Kidney capillary endothelial cell (primary cell): ENCODE results near the gene CKAP2L.

ENCODE experiments used
- DNase-seq: peaks from one replicate; pipeline ENCODE4 v3.0.0-alpha.2; 2018; ENCODE audit warnings: low spot score

Gene CKAP2L, protein sequence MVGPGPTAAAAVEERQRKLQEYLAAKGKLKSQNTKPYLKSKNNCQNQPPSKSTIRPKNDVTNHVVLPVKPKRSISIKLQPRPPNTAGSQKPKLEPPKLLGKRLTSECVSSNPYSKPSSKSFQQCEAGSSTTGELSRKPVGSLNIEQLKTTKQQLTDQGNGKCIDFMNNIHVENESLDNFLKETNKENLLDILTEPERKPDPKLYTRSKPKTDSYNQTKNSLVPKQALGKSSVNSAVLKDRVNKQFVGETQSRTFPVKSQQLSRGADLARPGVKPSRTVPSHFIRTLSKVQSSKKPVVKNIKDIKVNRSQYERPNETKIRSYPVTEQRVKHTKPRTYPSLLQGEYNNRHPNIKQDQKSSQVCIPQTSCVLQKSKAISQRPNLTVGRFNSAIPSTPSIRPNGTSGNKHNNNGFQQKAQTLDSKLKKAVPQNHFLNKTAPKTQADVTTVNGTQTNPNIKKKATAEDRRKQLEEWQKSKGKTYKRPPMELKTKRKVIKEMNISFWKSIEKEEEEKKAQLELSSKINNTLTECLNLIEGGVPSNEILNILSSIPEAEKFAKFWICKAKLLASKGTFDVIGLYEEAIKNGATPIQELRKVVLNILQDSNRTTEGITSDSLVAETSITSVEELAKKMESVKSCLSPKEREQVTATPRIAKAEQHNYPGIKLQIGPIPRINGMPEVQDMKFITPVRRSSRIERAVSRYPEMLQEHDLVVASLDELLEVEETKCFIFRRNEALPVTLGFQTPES

GRCh38 chr2:112764071-112765044, at the start of gene CKAP2L:
Gene CKAP2L (minus strand): TSS chr2:112764609. CDS start chr2:112764598, 11 bp downstream.
- peak; percentile 95 for DNase-seq

- no peak for DNase-seq
Observed at GRCh38 chr2:112813280-112813966, 49.0 kb upstream of the CKAP2L start.

DNA sequence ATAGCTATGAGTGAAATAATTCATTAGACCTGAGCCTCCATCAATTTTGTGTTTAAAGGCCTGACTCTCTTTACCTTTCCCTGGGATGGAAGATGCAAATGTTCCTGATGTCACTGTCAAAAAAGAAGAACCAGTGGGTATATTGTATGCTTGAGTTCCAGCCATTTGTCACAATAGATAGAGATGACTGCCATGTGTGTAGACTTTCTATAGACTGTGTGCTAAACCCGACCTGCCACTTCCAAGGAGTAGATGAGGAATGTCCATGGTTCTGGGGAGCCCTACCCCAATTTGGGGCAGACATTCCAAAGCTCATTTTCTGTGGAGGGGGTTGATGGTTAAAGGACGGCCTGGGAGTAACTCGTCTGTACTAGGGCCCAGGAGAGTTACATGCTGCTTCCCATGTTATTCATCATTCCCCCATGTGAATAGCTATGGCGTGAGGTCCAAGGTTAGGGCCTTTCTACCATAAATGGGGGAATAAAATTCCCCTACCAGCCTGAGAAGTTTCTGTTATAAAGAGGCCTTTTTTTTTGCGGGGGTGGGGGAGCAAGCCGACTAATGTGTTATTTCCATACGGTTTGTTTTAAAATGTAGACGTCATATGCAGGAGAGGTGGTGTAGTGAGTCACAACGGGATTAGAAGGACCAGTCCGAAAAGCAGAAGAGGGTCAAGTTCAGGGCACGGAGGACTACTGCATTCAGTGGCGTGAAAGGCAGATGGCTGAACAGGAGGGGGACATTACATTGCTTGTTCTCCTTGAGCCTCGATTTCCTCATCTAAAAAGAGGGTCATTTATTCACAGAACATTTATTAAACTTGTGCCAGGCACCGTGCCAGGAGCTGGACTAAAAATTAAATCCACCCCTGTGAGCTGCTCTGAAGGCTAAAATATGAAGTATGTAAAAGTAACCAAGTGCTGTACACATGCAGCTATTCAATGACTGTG, 48.2 kb upstream of the CKAP2L start:
- no peak for DNase-seq

DNA sequence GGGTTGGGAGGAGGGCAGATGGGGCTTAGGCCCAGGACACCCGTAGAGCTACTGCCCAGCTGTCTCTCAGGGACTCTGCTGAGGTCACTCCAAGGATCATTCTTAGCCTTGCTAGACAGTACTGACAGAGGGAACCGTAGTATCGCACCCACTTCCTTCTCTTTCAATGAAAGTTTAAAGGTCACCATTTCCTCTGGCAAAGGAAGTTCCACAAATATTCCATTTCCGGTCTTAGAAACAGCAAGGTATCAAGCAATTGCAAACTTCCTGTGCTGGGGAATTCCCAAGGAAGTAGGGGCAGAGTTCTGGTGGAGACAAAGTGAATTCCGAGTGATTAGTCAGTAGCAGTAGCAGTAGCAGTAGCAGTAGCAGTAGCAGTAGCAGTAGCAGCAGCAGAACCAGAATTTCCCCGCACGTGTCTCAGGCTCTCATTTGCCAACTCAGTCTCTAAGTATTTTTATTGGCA, 47.5 kb upstream of the CKAP2L start:
- DNase-seq = peak; percentile 99

DNA sequence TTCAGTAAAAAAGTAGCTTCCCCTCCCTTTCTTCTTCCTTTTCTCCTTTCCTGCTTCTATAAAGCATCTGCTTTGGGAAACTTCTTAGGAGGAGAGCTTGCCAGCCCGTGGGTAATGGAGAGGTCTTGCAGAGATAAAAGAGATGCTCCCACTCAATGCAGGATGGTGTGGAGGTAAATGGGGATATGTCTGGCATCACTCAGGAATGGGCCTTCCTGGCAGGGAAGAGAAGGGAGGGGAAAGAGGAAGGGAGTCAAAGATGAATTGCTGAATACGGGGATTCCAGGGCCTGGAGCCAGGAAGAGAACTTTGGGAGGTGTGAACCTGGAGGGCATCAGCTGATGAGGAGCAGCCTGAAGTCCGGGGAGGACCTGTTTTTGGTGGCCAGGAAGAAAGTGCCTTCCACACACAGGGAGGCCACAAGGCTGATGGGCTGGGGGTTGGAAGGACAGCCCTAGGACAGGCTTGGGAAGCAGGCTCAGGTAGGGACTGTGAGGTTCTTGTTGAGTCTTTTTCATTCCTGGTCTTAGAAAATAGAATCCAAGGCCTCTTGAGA, 46.9 kb upstream of the CKAP2L start:
- no peak for DNase-seq

GRCh38 chr2:112809112-112809511, 44.7 kb upstream of the CKAP2L start:
- DNase-seq = no peak

- no peak for DNase-seq
Observed at GRCh38 chr2:112807233-112807807, 42.9 kb upstream of the CKAP2L start.

DNA sequence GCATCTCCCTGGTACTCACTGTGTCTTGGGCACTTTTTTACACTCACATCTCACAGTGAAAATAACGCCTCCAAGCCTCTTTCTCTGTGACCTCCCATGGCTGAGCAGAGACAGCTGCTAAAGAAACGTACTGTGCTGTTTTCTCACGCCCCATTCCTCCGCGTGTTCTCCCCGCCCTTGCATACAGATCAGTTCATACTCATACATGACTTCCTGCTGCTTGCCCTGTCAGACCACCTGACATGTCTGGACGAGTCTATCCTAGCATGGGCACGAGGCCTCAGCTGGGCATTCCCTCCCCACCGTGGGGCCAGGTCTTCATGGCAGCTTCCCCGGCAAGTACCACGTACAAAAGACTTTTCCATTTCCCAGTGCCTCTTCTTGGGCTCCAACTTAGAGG, 41.1 kb upstream of the CKAP2L start:
- no peak for DNase-seq

- DNase-seq = no peak
Observed at GRCh38 chr2:112803691-112804521, 39.5 kb upstream of the CKAP2L start.

DNA sequence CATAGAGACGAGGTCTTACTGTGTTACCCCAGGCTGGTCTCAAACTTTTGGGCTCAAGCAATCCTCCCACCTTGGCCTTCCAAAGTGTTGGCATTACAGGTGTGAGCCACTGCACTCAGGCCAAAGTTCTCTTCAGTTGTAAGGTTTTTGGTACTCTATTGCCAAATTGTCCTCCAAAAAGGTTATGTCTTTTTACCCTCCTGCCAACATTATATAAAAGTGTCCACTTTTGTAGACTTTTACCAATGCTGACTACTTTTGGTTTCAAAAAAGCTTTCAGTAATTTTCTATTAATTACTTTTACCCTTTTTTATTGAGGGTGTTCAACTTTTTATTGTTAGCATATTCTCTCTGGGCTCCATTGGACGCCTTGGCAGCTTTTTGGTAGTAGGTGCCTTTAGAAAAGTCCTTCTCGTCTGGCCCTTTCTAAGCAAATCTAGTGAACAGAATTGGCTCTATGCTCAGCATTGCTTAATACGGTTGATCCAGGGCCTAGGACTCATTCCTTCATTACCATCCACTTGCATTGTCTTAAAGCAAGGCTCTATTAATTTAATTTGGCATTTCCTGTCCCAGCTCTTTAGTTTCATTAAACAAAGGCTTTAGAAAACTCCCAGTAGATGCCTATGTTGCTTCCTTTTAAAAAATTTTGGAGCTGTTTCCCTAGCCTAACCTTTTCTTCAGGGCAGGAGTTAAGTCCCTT, 36.6 kb upstream of the CKAP2L start:
- no peak for DNase-seq

DNA sequence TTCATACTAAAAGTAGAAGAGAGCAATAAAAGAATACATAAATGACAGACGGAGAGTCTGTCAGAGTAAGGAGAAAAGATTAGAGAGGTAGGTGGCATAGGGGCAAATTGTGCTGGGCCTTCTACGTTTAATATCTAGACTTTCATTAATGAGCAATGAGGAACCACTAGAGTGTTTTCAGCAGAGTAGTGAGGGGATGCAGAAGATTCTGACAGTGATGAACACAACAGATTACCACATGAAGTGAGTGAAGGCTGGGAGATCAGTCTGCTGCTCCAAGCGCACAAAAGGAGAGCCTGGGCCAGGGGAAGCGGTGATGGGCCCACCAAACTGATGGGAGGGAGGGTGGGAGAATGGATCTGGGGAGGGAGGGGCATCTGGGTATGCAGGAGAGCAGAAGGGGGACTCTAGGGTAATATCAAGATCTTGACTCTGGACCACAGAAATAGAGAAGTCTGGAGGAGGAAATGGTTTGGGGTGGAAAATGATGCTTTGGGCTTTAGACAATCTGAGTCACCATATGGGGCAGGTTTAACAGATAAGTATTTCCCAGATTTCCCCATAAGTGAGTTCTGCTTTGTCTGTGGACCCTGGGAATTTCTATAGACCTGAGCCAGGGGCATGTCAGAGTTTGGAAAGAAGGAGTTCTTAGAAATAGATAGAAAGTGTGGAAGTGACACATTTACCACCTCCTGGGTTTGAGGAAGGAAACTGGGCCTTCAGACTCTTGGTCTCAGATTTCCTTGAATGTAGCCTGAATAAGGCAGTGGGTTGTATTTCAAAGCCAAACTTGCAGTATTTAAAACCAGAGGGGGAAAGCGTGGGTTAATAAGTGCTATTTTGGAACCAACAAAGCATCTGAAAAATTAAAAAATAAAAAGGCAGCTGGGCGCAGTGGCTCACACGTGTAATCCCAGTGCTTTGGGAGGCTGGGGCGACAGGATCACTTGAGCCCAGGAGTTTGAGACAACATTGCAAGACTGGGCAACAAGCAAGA, 34.9 kb upstream of the CKAP2L start:
- DNase-seq = no peak

- DNase-seq = no peak
Observed at GRCh38 chr2:112796486-112796885, 32.1 kb upstream of the CKAP2L start.

DNA sequence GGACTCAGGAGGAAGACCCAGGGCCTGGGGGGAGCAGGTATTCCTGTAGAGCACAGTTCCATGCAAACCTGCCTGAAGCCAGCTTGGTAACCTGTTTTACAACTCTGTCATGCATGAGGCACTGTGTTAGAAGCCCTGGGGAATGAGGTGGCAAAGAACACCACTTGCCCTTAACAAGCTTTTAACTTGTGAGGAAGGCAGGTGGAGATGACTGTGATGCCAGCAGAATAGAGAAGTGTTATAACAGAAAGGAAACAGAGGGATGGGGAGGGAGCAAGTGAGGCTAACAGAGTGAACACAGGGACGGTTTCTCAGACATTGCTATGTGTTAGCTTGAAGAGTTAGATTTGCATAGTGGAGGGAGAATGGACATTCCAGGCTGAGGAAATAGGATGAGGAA, 31.4 kb upstream of the CKAP2L start:
- DNase-seq = no peak

DNA sequence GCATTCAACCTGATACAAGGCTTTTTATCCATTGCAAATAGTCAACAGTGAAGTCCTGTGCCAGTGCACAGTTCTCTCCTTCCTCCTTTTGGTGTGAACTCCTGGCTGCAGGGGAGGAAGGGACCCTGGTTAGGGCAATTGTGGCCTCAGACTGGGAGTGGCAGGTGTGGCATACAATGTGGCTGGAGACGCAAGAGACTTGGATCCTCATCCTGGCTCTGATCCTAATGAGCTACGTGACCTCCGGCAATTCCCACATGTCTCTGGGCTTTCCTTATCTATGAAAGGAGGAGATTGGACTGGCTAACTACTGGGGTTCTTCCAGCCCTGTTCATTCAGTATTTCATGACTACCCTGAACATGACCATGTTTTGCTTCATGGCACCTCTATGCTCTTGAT, 30.4 kb upstream of the CKAP2L start:
- DNase-seq = no peak

GRCh38 chr2:112794131-112794733, 29.8 kb upstream of the CKAP2L start:
- peak; percentile 65 for DNase-seq

DNA sequence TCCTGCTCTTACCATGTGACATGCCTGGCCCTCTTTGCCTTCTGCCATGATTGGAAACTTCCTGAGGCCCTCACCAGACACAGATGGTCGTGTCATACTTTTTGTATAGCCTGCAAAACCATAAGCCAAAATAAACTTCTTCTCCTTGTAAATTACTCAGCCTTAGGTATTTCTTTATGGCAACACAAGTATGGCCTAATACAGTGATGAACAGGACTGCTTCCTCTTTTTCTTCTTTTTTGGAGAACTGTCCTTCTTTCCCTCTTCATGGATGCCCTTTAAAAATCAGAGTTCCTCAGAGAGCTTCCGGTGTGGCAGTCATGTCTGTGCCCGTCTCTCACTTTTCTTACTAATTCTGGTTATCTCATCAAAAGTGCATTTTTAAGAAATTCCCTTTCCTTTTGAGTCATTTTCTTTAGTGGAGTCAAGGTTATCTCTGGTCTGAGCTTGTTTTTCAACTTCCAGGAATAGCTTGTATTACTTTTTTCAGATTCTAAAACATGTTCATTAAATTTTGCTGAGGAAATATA, 29.1 kb upstream of the CKAP2L start:
- peak; percentile 24 for DNase-seq
